K562 (cell line): ENCODE measurements around the gene CDX1. TPM values are rescaled to one million over a fixed set of nuclear protein-coding genes. Genes with fewer than 3 reads are reported as not detected.

Experiments
- CBX5 ChIP-seq: IDR thresholded peaks from 2 replicates; pipeline ENCODE4 v1.6.1; 2014; ENCODE audit warnings: low read depth, borderline replicate concordance
- EP400 ChIP-seq: fragments of 450-650 bp; IDR thresholded peaks from 2 replicates; pipeline ENCODE4 v1.6.1; 2017; ENCODE audit warnings: antibody characterized with exemption, mild to moderate bottlenecking, moderate library complexity
- NCOA6 ChIP-seq: fragments of 450-650 bp; IDR thresholded peaks from 2 replicates; pipeline ENCODE4 v1.6.1; 2017; ENCODE audit warnings: mild to moderate bottlenecking
- ZFP36 ChIP-seq: fragments of 150-350 bp; IDR thresholded peaks from 2 replicates; pipeline ENCODE4 v1.6.1; 2018; ENCODE audit warnings: low read length, low read depth; ENCODE audit not compliant: partially characterized antibody
- polyA plus RNA-seq, 8 experiments: library from polyadenylated mRNA; depleted of rRNA in 4 of 8; stranded (reverse) in 5 of 8; unstranded in 3 of 8; fragments of >200 nt; fragmentation: Nextera tagmentation in 2 of 8; fragmentation: Illumina TruSeq in 1 of 8; extraction: Ambion mirVana in 2 of 8; extraction: Trizol in 1 of 8; gene quantifications; 2 replicates each; pipeline versions ENCODE4 v1.2.1 to v1.2.3, GENCODE V29; 2011 to 2014; ENCODE audit warnings: inconsistent platforms in 1 of 8, missing spikeins in 1 of 8
- total RNA-seq, 7 experiments: library from RNA; depleted of rRNA in 6 of 7; stranded (reverse); fragments of >200 nt in 6 of 7; fragmentation: Illumina TruSeq in 2 of 7; extraction: Trizol in 2 of 7; gene quantifications; 2 replicates each; pipeline versions ENCODE4 v1.2.1 to v1.2.3, GENCODE V29; 2011 to 2021; ENCODE audit warnings: low replicate concordance in 1 of 7
- TF ChIP-seq, protein P1 (sequence below): fragments of 450-650 bp; IDR thresholded peaks from 2 replicates; pipeline ENCODE4 v1.6.1; 2014; ENCODE audit warnings: low read depth, mild to moderate bottlenecking, moderate library complexity, borderline replicate concordance
- TF ChIP-seq, protein P2 (sequence below), 3 experiments: IDR thresholded peaks in 2 of 3; conservative IDR thresholded peaks in 1 of 3; 2 replicates each; pipeline ENCODE4 v1.5.1; 2011 to 2012; ENCODE audit warnings: low read length in 3 of 3, mild to moderate bottlenecking in 3 of 3, control low read depth in 2 of 3, improper control_type of control experiment in 1 of 3, inconsistent platforms in 1 of 3, low read depth in 1 of 3, mixed read lengths in 1 of 3, moderate library complexity in 1 of 3; ENCODE audit not compliant: insufficient read depth in 2 of 3

CDX1 gene
- total and polyA plus RNA-seq, 9 of the 15 experiments (the other 6 are each of a cell fraction or from before 2014, with no cell fraction given): 0.06 to 0.16 TPM; not detected in 7

DNA sequence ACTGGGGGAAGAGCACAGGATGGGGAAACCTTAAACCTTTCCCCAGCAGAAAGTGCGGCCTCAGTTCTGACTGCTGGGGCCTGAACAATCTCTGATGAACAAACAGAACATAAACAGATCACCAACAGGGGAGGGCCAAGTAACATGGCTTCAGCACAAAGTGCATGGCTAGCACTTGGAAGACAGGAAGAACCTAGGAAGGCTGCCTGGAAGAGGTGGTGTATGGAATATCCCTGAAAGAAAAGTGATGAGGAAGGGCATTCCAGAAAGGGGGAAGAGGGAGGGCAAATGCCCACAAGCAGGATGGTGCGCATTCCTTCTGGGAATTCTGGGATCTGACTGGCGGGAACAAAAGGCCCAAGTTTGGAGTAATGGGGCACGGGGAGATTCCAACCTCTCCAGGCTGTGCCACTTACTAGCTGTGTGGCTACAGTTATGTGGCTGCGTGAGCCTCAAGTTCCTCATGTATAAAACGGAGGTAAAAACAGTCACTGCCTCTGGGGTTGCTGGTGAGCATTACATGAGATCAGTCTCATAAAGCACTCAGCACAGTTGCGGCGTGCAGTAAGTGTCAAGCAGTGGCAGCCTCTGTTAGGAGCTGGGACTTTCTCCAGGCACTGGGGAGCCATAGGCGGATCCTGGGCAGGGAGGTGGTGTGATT, 12.5 kb upstream of the CDX1 start (continued):
- TF ChIP-seq, protein P1, sequence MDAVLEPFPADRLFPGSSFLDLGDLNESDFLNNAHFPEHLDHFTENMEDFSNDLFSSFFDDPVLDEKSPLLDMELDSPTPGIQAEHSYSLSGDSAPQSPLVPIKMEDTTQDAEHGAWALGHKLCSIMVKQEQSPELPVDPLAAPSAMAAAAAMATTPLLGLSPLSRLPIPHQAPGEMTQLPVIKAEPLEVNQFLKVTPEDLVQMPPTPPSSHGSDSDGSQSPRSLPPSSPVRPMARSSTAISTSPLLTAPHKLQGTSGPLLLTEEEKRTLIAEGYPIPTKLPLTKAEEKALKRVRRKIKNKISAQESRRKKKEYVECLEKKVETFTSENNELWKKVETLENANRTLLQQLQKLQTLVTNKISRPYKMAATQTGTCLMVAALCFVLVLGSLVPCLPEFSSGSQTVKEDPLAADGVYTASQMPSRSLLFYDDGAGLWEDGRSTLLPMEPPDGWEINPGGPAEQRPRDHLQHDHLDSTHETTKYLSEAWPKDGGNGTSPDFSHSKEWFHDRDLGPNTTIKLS: no peak
- peak; percentile 93 for TF ChIP-seq ZFP36
- no peak for TF ChIP-seq NCOA6
- TF ChIP-seq EP400: no peak
- TF ChIP-seq CBX5: no peak
- TF ChIP-seq, protein P2, sequence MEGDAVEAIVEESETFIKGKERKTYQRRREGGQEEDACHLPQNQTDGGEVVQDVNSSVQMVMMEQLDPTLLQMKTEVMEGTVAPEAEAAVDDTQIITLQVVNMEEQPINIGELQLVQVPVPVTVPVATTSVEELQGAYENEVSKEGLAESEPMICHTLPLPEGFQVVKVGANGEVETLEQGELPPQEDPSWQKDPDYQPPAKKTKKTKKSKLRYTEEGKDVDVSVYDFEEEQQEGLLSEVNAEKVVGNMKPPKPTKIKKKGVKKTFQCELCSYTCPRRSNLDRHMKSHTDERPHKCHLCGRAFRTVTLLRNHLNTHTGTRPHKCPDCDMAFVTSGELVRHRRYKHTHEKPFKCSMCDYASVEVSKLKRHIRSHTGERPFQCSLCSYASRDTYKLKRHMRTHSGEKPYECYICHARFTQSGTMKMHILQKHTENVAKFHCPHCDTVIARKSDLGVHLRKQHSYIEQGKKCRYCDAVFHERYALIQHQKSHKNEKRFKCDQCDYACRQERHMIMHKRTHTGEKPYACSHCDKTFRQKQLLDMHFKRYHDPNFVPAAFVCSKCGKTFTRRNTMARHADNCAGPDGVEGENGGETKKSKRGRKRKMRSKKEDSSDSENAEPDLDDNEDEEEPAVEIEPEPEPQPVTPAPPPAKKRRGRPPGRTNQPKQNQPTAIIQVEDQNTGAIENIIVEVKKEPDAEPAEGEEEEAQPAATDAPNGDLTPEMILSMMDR (IDR thresholded peaks at IDR 0.05 in 2 of 3, conservative IDR thresholded peaks at IDR 0.05 in 1 of 3; ENCODE audit: insufficient read depth in 2 of 3, low read depth in 1 of 3, low read length in 3 of 3): 0 out of 6 replicates have a peak, but pooled peaks of 1 of the 3 experiments have one; percentile 6
